ENCODE results near the gene AKAP6.
A peak's percentile ranks its signal among the peaks of the same experiment; 100 is the strongest.

DNA sequence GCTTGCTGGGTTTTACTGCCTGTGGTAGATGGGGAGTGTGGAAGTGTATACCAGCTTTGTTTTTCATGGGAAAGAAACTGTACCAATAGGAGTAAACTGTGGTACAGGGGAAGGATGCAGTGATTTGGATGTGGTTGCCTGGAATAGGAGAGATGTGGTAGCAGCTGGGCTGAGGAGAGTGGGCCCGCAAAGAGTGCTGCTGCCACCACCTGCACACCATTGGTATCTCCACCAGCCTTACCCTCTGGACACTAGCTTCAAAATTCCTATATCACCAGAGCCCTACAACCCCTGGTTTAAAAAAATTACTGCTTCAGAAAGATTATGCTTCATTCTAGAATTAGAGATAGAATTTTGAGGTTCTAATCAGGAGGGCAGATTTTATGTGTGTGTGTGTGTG, 53.6 kb downstream of the AKAP6 start:
- TF ChIP-seq, protein P1, sequence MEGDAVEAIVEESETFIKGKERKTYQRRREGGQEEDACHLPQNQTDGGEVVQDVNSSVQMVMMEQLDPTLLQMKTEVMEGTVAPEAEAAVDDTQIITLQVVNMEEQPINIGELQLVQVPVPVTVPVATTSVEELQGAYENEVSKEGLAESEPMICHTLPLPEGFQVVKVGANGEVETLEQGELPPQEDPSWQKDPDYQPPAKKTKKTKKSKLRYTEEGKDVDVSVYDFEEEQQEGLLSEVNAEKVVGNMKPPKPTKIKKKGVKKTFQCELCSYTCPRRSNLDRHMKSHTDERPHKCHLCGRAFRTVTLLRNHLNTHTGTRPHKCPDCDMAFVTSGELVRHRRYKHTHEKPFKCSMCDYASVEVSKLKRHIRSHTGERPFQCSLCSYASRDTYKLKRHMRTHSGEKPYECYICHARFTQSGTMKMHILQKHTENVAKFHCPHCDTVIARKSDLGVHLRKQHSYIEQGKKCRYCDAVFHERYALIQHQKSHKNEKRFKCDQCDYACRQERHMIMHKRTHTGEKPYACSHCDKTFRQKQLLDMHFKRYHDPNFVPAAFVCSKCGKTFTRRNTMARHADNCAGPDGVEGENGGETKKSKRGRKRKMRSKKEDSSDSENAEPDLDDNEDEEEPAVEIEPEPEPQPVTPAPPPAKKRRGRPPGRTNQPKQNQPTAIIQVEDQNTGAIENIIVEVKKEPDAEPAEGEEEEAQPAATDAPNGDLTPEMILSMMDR (IDR thresholded peaks at IDR 0.05) = peak in 1 of 6 experiments; percentile 6
- TF ChIP-seq POLR2A (IDR thresholded peaks at IDR 0.05) = no peak

Measured in adrenal gland (tissue), 5 donors.